Lower leg skin (tissue), 3 donors: ENCODE results near the gene APBA1.

Experiments
- POLR2A ChIP-seq, 2 donors: fragments of 450-650 bp; IDR thresholded peaks; one replicate each; pipeline ENCODE4 v1.6.1; 2016 to 2017; ENCODE audit warnings: antibody characterized with exemption in 2 of 2, mild to moderate bottlenecking in 1 of 2, moderate library complexity in 1 of 2
- TF ChIP-seq, protein P1 (sequence below), 3 donors: fragments of 450-650 bp; IDR thresholded peaks; one replicate each; pipeline ENCODE4 v1.5.1; 2016; ENCODE audit warnings: antibody characterized with exemption in 3 of 3, mild to moderate bottlenecking in 3 of 3, moderate library complexity in 2 of 3

DNA sequence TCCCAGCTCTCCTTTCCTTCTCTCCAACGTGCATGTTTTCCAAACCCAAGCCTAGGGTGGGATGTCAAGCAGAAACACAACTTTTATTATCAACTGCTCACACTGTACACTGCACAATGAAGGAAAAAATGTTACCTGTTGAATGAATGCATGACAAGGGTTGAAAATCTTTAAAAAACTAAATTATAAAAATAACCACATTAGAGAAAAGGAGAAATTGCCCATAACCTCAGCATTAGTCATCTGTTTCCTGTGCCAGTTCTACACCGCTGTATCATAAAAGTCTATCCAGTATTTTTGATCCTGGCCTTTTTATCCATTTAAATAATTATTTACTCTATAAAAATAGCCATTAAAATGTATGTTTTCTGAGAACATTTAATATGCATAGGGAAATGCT, 101.1 kb downstream of the APBA1 start:
- TF ChIP-seq POLR2A (IDR thresholded peaks at IDR 0.05), result no peak
- TF ChIP-seq, protein P1, sequence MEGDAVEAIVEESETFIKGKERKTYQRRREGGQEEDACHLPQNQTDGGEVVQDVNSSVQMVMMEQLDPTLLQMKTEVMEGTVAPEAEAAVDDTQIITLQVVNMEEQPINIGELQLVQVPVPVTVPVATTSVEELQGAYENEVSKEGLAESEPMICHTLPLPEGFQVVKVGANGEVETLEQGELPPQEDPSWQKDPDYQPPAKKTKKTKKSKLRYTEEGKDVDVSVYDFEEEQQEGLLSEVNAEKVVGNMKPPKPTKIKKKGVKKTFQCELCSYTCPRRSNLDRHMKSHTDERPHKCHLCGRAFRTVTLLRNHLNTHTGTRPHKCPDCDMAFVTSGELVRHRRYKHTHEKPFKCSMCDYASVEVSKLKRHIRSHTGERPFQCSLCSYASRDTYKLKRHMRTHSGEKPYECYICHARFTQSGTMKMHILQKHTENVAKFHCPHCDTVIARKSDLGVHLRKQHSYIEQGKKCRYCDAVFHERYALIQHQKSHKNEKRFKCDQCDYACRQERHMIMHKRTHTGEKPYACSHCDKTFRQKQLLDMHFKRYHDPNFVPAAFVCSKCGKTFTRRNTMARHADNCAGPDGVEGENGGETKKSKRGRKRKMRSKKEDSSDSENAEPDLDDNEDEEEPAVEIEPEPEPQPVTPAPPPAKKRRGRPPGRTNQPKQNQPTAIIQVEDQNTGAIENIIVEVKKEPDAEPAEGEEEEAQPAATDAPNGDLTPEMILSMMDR (IDR thresholded peaks at IDR 0.05), result no peak
